ENCODE measurements around the gene NRIP1.

The NRIP1 gene

GRCh38 chr21:15010645-15011044 lies 54.2 kb downstream of the NRIP1 start:
- no peak for DNase-seq (ENCODE audit: extremely low read depth in 1 of 2, low read depth in 1 of 2)

DNA sequence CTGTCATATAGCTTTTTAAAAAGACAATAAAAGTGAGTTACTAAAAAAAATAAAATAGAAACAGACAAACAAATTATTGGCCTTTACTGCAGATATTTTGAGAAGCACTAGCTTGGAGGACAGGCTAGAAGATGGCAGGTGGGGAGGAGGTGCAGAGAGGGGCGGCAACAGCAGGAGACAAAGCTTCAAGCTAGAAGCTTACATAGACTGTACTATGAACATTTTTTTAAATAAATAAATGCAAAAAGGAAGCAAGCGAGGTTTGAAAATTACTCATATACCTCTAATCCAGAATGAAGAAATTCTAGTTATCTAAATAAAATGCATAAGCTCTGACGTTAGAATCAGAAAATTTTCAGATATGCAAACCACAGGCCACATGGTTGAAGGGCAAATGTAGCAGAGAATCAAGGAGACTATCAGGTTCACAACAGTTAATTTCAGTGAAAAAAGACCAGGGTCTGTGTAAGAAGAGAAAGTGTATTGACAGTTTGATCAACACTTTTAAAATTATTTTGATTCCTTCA lies 54.9 kb downstream of the NRIP1 start:
- no peak for DNase-seq (ENCODE audit: extremely low read depth in 1 of 2, low read depth in 1 of 2)

GRCh38 chr21:15007716-15008296 lies 57.0 kb downstream of the NRIP1 start:
- DNase-seq (ENCODE audit: extremely low read depth in 1 of 2, low read depth in 1 of 2), result no peak

DNA sequence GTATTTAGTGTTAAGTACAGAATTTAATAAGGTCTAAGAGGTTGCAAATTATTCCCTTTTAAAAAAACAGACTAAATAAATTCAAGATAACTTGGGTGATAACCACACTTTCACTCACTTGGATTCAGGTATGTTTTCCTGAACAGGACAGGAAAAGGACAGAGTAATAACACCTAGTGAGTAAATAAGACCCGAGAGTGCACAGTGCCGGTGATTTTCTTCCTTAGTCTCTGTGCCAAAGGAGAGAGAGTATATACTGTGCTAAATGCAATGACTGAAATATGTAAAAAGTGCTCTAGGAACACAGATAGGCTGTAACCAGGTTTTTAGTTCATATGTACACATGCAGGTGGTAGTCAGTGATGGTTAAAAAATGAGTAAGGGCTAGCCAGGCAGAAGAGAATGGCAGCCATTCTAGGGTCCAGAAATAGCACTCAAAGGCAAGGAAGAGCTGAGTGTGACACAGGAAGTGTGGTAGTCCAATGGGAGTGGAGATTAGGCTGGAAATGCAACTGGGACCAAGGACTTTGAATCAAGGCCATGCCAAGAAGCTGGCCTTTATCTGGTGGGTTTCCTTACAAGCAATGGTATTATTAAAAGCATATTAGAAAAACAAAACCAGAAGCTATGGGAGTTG lies 58.1 kb downstream of the NRIP1 start:
- DNase-seq (ENCODE audit: extremely low read depth in 1 of 2, low read depth in 1 of 2), result no peak

GRCh38 chr21:15005391-15005790 lies 59.4 kb downstream of the NRIP1 start:
- DNase-seq (ENCODE audit: extremely low read depth in 1 of 2, low read depth in 1 of 2), result no peak

GRCh38 chr21:15004721-15005370 lies 60.0 kb downstream of the NRIP1 start:
- DNase-seq (ENCODE audit: extremely low read depth in 1 of 2, low read depth in 1 of 2), result no peak

DNA sequence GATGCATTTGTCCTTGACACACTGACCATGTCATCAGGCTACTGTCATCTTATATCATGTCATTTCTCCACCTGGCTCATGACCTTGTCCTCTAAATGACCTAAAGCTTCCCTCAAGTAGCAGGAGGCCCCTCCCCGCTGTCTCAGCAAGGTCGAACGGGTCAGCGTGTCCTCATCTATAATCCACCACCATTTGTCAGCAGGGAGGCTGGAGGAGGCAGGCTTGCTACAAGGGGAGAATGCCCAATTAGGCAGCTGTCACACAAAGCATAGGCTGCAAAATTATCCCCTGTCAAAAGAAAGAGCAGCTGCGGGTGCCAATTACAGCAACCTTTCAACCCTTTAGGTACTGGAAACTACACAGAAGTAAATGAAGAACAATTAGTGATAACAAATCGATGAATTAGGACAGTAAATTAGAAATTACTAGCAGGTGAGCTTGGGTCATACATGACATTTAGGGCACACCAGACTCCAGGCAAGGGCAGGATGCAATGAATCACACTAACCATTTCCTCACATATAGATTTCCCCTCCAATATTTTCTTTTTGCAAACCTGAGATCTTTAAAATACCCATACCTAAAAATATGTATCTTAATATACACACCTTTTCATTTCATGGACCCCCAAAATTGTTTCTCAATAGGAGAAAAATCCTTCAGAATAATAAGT lies 61.2 kb downstream of the NRIP1 start:
- no peak for DNase-seq (ENCODE audit: extremely low read depth in 1 of 2, low read depth in 1 of 2)

DNA sequence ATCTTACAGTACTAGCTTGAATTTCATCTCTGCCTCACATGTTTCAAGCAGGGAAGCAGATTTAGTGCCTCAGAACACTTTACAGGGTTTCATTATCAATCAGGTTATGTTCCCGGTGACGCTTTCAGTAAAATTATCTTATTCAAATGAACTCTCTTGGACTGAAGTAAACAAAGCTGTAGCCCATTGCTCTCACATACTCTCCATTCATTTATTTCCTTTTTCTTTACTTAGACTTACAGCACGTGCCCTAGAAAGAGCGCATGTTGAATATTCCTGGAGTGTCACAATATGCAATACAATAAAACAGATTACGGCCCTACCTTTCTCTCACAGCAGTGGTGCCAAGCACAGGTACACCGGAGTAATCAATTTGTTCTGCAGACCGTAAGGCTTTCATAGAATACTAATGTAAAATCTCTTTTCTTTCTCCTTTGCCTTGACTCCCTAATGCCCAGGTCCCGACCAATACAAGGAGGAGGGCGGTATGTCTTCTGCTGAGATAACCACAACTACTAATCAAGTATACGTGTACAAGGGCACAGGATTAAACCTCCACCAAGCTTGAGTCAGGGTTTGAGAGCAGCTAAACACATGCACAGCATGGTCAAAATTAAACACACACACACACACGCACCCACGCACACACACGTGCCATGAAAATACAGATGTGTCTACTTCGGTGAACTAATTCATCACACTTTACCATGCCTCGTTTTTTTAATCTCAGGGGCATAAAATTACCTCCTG lies 62.8 kb downstream of the NRIP1 start:
- no peak for DNase-seq (ENCODE audit: extremely low read depth in 1 of 2, low read depth in 1 of 2)

GRCh38 chr21:15001113-15001512 lies 63.7 kb downstream of the NRIP1 start:
- DNase-seq (ENCODE audit: extremely low read depth in 1 of 2, low read depth in 1 of 2), result no peak

DNA sequence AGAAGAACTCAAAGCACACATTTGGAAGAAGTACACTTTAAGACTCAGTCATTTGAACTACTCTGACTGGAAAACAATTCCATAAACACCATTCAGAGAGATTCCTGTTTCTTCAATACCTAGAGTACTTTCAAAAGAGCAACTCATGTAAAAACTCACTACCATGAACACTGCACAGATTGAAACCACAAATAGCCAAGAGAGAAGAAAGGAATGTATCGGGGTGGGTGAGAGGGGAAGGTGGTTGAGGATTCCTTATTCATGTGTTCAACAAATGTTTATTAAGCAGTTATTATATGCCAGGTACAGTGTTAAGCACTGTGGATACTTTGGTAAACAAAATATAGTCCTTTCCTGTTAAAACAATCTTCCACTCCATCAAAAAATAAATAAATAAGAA lies 64.7 kb downstream of the NRIP1 start:
- DNase-seq (ENCODE audit: extremely low read depth in 1 of 2, low read depth in 1 of 2), result no peak

GRCh38 chr21:14998784-14999183 lies 66.0 kb downstream of the NRIP1 start:
- no peak for DNase-seq (ENCODE audit: extremely low read depth in 1 of 2, low read depth in 1 of 2)

DNA sequence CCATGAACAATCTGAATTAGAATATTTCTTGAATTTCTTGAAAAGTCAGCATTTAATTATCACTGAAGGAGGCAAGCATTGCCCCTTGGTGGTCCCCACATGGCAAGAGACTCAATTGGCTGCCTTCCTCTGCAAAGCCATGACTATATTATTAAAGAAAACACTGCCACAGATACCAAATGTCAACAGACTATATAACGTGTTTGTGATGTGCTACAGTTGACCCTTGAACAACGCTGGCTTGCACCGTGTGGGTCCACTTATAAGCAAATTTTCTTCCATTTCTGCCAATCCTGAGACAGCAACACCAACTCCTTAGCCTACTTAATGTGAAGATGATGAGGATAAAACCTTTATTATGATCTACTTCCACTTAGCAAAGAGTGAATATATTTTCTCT lies 66.5 kb downstream of the NRIP1 start:
- no peak for DNase-seq (ENCODE audit: extremely low read depth in 1 of 2, low read depth in 1 of 2)

GRCh38 chr21:14995695-14996490 lies 68.9 kb downstream of the NRIP1 start:
- DNase-seq (ENCODE audit: extremely low read depth in 1 of 2, low read depth in 1 of 2), result no peak

- DNase-seq (ENCODE audit: extremely low read depth in 1 of 2, low read depth in 1 of 2), result no peak
These were observed 69.6 kb downstream of the NRIP1 start for GRCh38 chr21:14995226-14995625.

DNA sequence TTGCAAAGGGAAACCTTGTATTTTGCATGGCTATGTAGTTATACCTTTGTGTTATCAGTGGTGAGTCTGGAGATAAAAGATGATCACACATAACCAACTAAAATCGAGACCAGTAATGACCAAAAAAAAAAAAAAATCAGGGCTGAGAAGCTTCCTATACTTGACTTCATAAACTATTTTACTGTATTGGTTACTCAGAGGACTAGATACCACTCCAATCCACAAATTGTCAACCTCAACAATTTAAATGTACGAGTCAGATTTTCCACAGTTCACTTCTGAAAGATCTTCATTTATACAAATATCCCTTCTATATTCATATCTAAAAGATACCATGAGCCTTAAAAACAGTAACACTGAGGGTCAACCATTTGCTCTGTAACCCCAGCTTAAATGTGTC lies 71.7 kb downstream of the NRIP1 start:
- no peak for DNase-seq (ENCODE audit: extremely low read depth in 1 of 2, low read depth in 1 of 2)

- DNase-seq (ENCODE audit: extremely low read depth in 1 of 2, low read depth in 1 of 2), result no peak
These were observed 72.8 kb downstream of the NRIP1 start for GRCh38 chr21:14991957-14992356.

DNA sequence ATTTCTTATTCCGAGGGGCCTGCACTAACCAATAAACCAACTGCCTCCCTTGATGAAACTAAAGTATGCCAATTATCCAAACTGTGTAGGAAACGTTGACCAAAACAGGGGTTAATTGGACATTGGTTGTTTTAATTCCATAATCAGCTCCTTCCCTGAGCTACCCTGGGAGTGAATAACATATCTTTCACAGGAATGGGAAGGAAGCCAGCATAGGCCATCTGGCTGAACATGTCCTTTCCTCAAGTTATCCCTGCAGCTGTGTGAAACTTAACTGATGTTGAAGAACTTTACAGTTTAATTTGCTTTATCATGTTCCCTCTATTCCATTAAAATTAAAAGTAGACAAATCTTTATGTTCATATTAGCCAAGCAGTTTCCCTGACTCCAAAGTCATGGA lies 75.4 kb downstream of the NRIP1 start:
- DNase-seq (ENCODE audit: extremely low read depth in 1 of 2, low read depth in 1 of 2), result no peak

DNA sequence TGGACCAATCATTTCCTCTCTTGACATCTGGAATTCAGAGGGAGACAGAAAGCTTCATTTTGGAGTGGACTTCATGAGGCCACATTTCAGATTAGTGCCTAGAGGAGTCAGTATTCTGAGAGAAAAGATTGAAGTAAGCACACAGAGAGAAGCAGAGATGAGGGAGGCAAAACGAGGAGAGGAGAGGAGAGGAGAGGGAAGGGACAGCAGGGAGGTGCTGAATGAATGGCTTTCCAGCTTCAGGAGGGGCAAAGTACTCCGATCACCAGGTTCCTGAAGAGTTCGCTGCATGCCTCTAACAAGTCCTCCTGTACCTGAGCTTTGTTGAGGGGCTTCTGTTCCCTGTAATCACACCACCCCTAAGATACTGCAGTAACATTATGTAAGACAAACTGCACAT lies 76.0 kb downstream of the NRIP1 start:
- DNase-seq (ENCODE audit: extremely low read depth in 1 of 2, low read depth in 1 of 2), result no peak

DNA sequence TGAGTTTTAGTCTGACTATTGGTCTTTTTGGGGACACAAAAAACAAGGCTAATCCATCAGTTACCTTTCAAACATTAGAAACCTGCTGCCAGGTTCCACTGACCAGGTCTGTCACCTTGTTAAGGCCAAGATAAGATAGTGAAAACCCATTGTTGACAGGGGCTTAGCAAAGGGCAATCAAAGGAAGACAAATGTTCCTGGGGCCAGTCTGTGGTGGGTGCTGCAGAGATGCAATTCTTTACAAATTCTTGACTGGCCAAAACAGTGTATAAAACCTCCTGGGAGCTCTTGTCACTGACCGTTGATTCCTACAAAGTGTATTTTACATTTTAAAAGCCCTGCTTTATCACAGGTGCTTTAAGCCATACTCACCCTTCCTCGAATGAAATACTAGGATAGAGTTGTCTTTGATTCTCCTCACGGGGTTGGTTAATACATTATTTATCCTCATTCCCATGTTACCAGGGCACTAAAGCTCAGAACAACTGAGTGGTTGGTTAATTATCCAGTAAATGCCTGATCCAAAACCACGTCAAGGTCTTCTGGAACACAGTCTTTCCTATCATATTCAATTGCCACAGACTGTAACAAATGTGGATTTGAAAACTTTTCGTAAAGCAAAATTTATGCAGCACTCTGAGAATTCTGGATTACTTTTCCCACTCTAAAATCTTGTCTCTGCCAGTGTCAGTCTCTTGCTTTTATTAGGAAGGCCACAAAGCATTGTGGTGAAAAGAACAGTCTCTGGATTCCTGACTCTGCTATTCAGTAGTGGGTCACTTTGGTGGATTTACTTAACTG lies 77.2 kb downstream of the NRIP1 start:
- no peak for DNase-seq (ENCODE audit: extremely low read depth in 1 of 2, low read depth in 1 of 2)
